Uterus (tissue), 4 donors: ENCODE results near the gene ATP13A2. TPM values are rescaled to one million over a fixed set of nuclear protein-coding genes. Genes with fewer than 3 reads are reported as not detected.

Source experiments
- DNase-seq, 2 donors: peaks; one replicate each; pipeline ENCODE4 v3.0.0-alpha.2; 2019 to 2020
- H3K27ac ChIP-seq, 2 donors: fragments of 200-600 bp; sonication (generic); 1 replicate in 1 of 2; 2 replicates in 1 of 2; pipeline ENCODE4 v1.5.1; 2016 to 2018
- H3K27me3 ChIP-seq, 2 donors: fragments of 200-600 bp; sonication (generic); one replicate each; pipeline ENCODE4 v1.5.1; 2018 to 2019; ENCODE audit warnings: control low read depth in 1 of 2
- H3K36me3 ChIP-seq, 2 donors: fragments of 200-600 bp; sonication (generic); one replicate each; pipeline ENCODE4 v1.5.1; 2019; ENCODE audit warnings: control low read depth in 1 of 2
- H3K4me1 ChIP-seq, 2 donors: fragments of 200-600 bp; sonication (generic); one replicate each; pipeline ENCODE4 v1.5.1; 2018 to 2019; ENCODE audit warnings: control low read depth in 1 of 2
- H3K4me3 ChIP-seq, 2 donors: fragments of 200-600 bp; sonication (generic); 1 replicate in 1 of 2; 2 replicates in 1 of 2; pipeline ENCODE4 v1.5.1; 2018 to 2019; ENCODE audit warnings: mild to moderate bottlenecking in 1 of 2
- H3K9me3 ChIP-seq, 2 donors: fragments of 200-600 bp; sonication (generic); one replicate each; pipeline ENCODE4 v1.5.1; 2019; ENCODE audit warnings: control low read depth in 1 of 2
- CTCF ChIP-seq, 4 experiments: fragments of 200-600 bp in 2 of 4; fragments of 450-650 bp in 2 of 4; sonication (generic) in 2 of 4; IDR thresholded peaks; one replicate each; pipeline ENCODE4 v1.5.1; 2016 to 2019; ENCODE audit warnings: antibody characterized with exemption in 4 of 4, mild to moderate bottlenecking in 2 of 4, moderate library complexity in 1 of 4
- POLR2A ChIP-seq, 2 donors: fragments of 450-650 bp; IDR thresholded peaks; one replicate each; pipeline ENCODE4 v1.6.1; 2016; ENCODE audit warnings: antibody characterized with exemption in 2 of 2, mild to moderate bottlenecking in 1 of 2, moderate library complexity in 1 of 2
- intact Hi-C: fragments of 100-400 bp; cut with DNase I; formaldehyde crosslinking; loops from one replicate; pipeline ENCODE4 v1.15.1; 2023; ENCODE audit warnings: low total_unique reads
- total RNA-seq, 4 donors: library from RNA; depleted of rRNA in 3 of 4; stranded (reverse); fragments of >200 nt in 3 of 4; gene quantifications; one replicate each; pipeline versions ENCODE4 v1.1.0 to v1.2.4, GENCODE V29; 2014 to 2023
- donor health status: DM: yes; HTN: yes; CAD: no.

Gene ATP13A2
- total RNA-seq, 4 donors from 2014 or later: 8.5 to 31.4 (median 19.7) TPM

GRCh38 chr1:17052038-17052437 lies 40.3 kb upstream of the ATP13A2 start:
- H3K36me3 ChIP-seq: no peaks in the 10 kb centered on the region
- no peak overlapping the region for H3K4me3 ChIP-seq
- intact Hi-C loops: no loop called here
- DNase-seq: no peak
- no peak for TF ChIP-seq CTCF (IDR thresholded peaks at IDR 0.05)
- TF ChIP-seq POLR2A (IDR thresholded peaks at IDR 0.05): no peak
- no peak overlapping the region for H3K27ac ChIP-seq
- H3K4me1 ChIP-seq: peaks cover 0 to 7% of the 10 kb centered on the region in 2 donors
- no peaks in the 10 kb centered on the region for H3K27me3 ChIP-seq
- no peaks in the 10 kb centered on the region for H3K9me3 ChIP-seq

- peaks cover 0 to 13% of the 10 kb centered on the region in 2 donors for H3K4me1 ChIP-seq
- DNase-seq: no peak
- no peak overlapping the region for H3K27ac ChIP-seq
- H3K4me3 ChIP-seq: no peak overlapping the region
- H3K27me3 ChIP-seq: no peaks in the 10 kb centered on the region
- H3K36me3 ChIP-seq: no peaks in the 10 kb centered on the region
- no peaks in the 10 kb centered on the region for H3K9me3 ChIP-seq
- no peak for TF ChIP-seq POLR2A (IDR thresholded peaks at IDR 0.05)
- TF ChIP-seq CTCF (IDR thresholded peaks at IDR 0.05): no peak
- intact Hi-C loops: loop anchor here (5.0 kb wide), 1 partner anchor 86 kb away; no protein-coding TSS in a partner anchor
These were observed 36.2 kb upstream of the ATP13A2 start for GRCh38 chr1:17047924-17048323.

GRCh38 chr1:17046334-17046657 lies 34.6 kb upstream of the ATP13A2 start:
- TF ChIP-seq POLR2A (IDR thresholded peaks at IDR 0.05): no peak
- Histone ChIP-seq H3K27ac (no peak overlapping the region), H3K36me3 (no peaks in the 10 kb centered on the region), H3K27me3 (no peaks in the 10 kb centered on the region), H3K4me1 (peaks cover 0 to 5% of the 10 kb centered on the region in 2 donors), H3K9me3 (no peaks in the 10 kb centered on the region), H3K4me3 (no peak overlapping the region)
- intact Hi-C loops: loop anchor here (5.0 kb wide), 1 partner anchor 84 kb away; no protein-coding TSS in a partner anchor
- no peak for DNase-seq

- TF ChIP-seq POLR2A (IDR thresholded peaks at IDR 0.05) (no peak), CTCF (IDR thresholded peaks at IDR 0.05) (peak; percentile 77 to 89 (median 82))
- intact Hi-C loops: loop anchor here (5.0 kb wide), 1 partner anchor 83 kb away; no protein-coding TSS in a partner anchor
- H3K9me3 ChIP-seq: no peaks in the 10 kb centered on the region
- H3K4me1 ChIP-seq: peaks cover 0 to 5% of the 10 kb centered on the region in 2 donors
- DNase-seq: no peak
- peak overlapping the region; percentile 43 to 64 for H3K27ac ChIP-seq
- H3K36me3 ChIP-seq: no peaks in the 10 kb centered on the region
- H3K27me3 ChIP-seq: no peaks in the 10 kb centered on the region
- peak overlapping the region in 1 of 2 donors; percentile 25 for H3K4me3 ChIP-seq
These were observed 34.1 kb upstream of the ATP13A2 start for GRCh38 chr1:17045634-17046333.

- intact Hi-C loops: loop anchor here (5.0 kb wide), 1 partner anchor 83 kb away; no protein-coding TSS in a partner anchor
- TF ChIP-seq POLR2A (IDR thresholded peaks at IDR 0.05) (no peak), CTCF (IDR thresholded peaks at IDR 0.05) (no peak)
- DNase-seq: no peak
- peaks cover 0 to 5% of the 10 kb centered on the region in 2 donors for H3K4me1 ChIP-seq
- no peaks in the 10 kb centered on the region for H3K9me3 ChIP-seq
- H3K27ac ChIP-seq: peak overlapping the region; percentile 43 to 64
- no peaks in the 10 kb centered on the region for H3K27me3 ChIP-seq
- H3K4me3 ChIP-seq: no peak overlapping the region
- H3K36me3 ChIP-seq: no peaks in the 10 kb centered on the region
These were observed 33.4 kb upstream of the ATP13A2 start for GRCh38 chr1:17045150-17045549.
